Panc1 (cell line): ENCODE results near the gene LRCH1.

ENCODE experiments used
- CTCF ChIP-seq: fragments of 450-650 bp; IDR thresholded peaks from 2 replicates; pipeline ENCODE4 v1.5.1; 2017; ENCODE audit warnings: mild to moderate bottlenecking
- SIN3A ChIP-seq: IDR thresholded peaks from 2 replicates; pipeline ENCODE4 v1.6.1; 2012; ENCODE audit warnings: low read depth, mild to moderate bottlenecking, low read length, moderate library complexity, borderline replicate concordance; ENCODE audit not compliant: insufficient read depth
- TCF7L2 ChIP-seq: IDR thresholded peaks from 2 replicates; pipeline ENCODE4 v1.6.1; 2011; ENCODE audit warnings: mild to moderate bottlenecking, low read depth, low read length, inconsistent platforms

- no peak for TF ChIP-seq CTCF
- no peak for TF ChIP-seq TCF7L2
- TF ChIP-seq SIN3A: no peak
These were observed 76.9 kb downstream of the LRCH1 start for GRCh38 chr13:46629811-46630413.
